Omental fat pad (tissue), 4 donors: Measurements from ENCODE around the gene CEP250. TPM values are rescaled to one million over a fixed set of nuclear protein-coding genes. Genes with fewer than 3 reads are reported as not detected.

ENCODE experiments used
- ATAC-seq: fragments of 150-250 bp; one replicate; pipeline ENCODE4 v1.9.1; 2016; ENCODE audit warnings: mild to moderate bottlenecking, moderate library complexity; ENCODE audit not compliant: low FRiP score
- DNase-seq: peaks from one replicate; pipeline ENCODE4 v3.0.0-alpha.2; 2019; ENCODE audit warnings: low spot score
- CTCF ChIP-seq, 3 donors: fragments of 450-650 bp; IDR thresholded peaks; one replicate each; pipeline ENCODE4 v1.5.1; 2016 to 2017; ENCODE audit warnings: antibody characterized with exemption in 3 of 3, mild to moderate bottlenecking in 3 of 3, moderate library complexity in 2 of 3
- total RNA-seq, 4 donors: library from RNA; depleted of rRNA; stranded (reverse); fragments of >200 nt; gene quantifications; one replicate each; pipeline ENCODE4 v1.1.0, GENCODE V29; 2016

Gene CEP250
- total RNA-seq, 4 donors from 2014 or later: 14.6 to 25.4 (median 16.2) TPM

- peak; percentile 20 for ATAC-seq
- TF ChIP-seq CTCF (IDR thresholded peaks at IDR 0.05): no peak
- no peak for DNase-seq
These were observed 48.6 kb downstream of the CEP250 start for GRCh38 chr20:35503841-35504561.

DNA sequence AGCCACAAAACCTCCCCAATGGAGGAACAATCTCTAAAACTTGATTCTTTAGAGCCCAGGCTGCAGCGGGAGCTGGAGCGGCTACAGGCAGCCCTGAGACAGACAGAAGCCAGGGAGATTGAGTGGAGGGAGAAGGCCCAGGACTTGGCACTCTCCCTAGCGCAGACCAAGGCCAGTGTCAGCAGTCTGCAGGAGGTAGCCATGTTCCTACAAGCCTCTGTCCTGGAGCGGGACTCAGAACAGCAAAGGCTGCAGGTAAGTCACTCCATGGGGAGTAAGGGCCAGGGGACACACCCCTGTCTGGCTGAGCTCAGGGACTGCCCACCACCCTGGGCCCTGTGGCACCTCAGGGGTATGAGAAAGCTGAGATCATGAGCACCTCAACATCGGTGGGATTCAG is 49.4 kb downstream of the CEP250 start:
- DNase-seq (no peak), ATAC-seq (no peak)
- TF ChIP-seq CTCF (IDR thresholded peaks at IDR 0.05): no peak

DNA sequence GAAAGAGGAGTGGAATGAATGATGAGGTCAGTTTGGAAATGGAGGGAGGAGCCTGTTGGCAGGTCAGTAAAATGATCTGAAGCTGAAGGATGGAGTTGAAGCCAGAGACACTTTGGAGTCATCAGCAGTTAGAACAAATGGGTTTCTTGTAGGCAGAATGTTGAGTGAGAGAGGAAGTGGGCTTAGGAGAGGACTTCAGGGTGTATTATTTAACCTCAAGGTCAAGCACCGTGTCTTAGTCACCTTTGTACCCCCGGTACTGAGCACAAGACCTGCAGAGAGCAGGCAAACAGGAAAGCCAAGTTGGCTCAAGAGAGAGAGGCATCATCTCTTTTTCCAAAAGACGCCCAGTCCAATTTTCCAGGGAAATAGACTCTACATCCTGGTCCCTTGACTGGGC is 50.8 kb downstream of the CEP250 start:
- no peak for DNase-seq
- ATAC-seq: no peak
- TF ChIP-seq CTCF (IDR thresholded peaks at IDR 0.05): no peak

DNA sequence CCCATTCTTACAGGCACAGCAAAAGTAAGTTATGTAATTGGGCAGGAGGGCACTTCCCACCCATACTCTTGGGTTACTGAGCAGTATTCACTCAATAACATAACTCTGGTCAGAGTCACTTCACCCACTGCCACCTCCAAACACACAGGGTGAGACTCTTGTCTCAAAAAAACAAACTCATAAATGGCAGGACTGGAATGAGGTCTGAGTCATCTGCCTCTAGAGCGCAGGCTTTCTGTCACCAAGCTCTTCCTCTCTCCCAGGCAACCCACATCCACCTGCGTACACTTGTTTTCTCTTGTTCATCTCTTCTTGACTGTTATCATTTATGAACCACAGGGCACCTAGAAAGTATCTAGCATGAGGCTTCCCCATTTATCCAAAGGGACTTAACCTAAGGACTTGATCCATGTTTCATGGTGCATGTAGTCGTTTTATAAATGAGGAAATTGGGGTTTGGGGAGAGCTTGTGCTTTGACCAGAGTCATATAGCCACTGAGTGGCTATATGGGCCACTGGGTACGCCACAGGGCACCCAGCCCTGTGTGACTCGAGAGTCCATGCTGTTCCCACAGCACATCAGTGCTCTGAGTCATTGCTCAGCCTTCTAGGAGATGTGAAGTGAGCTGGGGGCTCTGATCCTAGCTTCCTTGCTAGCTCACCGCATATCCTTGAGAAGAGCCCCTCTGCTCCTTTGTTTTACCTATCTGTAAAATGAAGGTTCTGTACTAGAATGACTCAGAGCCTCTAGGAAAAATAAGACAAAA is 51.7 kb downstream of the CEP250 start:
- no peak for TF ChIP-seq CTCF (IDR thresholded peaks at IDR 0.05)
- ATAC-seq: no peak
- DNase-seq: no peak

GRCh38 chr20:35508493-35509218 is 53.3 kb downstream of the CEP250 start:
- no peak for DNase-seq
- ATAC-seq: no peak
- no peak for TF ChIP-seq CTCF (IDR thresholded peaks at IDR 0.05)

DNA sequence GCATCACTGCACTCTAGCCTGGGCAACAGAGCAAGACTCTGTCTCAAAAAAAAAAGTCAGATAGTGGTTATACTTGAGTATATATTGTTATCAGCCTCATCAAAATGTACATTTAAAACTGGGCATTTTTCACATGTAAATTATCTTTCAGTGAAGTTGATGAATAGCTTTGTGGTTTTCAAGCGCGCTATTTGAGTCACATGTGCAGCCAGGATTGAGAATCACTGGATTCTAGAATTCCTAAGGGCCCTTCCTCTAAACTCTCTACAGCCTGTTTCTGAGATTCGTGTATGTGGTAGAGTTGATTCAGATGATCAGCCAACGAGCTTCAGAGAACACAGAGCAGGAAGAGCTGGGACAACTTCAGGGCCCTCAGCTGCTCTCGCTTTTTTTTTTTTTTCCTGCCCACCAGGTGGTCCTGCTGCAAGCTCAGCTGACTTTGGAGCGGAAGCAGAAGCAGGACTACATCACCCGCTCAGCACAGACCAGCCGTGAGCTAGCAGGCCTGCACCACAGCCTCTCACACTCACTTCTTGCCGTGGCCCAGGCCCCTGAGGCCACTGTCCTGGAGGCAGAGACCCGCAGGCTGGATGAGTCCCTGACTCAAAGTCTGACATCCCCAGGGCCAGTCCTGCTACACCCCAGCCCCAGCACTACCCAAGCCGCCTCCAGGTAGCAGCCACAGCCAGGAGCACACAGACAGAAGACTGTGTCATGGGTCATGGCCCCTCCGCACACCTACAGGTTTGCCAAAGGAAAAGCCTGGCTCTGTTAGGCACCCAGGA is 55.7 kb downstream of the CEP250 start:
- DNase-seq: no peak
- ATAC-seq: no peak
- TF ChIP-seq CTCF (IDR thresholded peaks at IDR 0.05): no peak
